ENCODE results near the gene MRPL30. TPM values are rescaled to one million over a fixed set of nuclear protein-coding genes. Genes with fewer than 3 reads are reported as not detected.
"Not testable (repeated sequence)": the region's sequence is repeated elsewhere in the genome, so short reads cannot be mapped to it uniquely, and the experiment has no call there.

Gene MRPL30
- total RNA-seq = 24.6 TPM
- polyA plus RNA-seq (ENCODE audit: insufficient read depth, low read depth, low replicate concordance) = 31.2 TPM
- long read RNA-seq, donor 1, transcript MRPL30-201 (6 exons, 2,605 nt) = major isoform, 10 of 13 reads
- long read RNA-seq, donor 1, partial matches to known transcripts = 0 of 13 reads
- long read RNA-seq, donor 1, other reads (novel, unspliced or antisense) = 0 of 13 reads
- long read RNA-seq, donor 2, transcript MRPL30-201 (6 exons, 2,605 nt) = major isoform, 16 of 18 reads
- long read RNA-seq, donor 2, partial matches to known transcripts = 0 of 18 reads
- long read RNA-seq, donor 2, other reads (novel, unspliced or antisense) = 0 of 18 reads
- long read RNA-seq, donor 3, transcript MRPL30-202 (4 exons, 562 nt) = minor isoform, 5 of 19 reads
- long read RNA-seq, donor 3, transcript MRPL30-201 (6 exons, 2,605 nt) = major isoform, 14 of 19 reads
- long read RNA-seq, donor 3, partial matches to known transcripts = 0 of 19 reads
- long read RNA-seq, donor 3, other reads (novel, unspliced or antisense) = 0 of 19 reads
- long read RNA-seq, donor 4, transcript MRPL30-201 (6 exons, 2,605 nt) = major isoform, 10 of 10 reads
- long read RNA-seq, donor 4, partial matches to known transcripts = 0 of 10 reads
- long read RNA-seq, donor 4, other reads (novel, unspliced or antisense) = 0 of 10 reads
- long read RNA-seq, donor 5 = 0 reads
- long read RNA-seq, donor 6, transcript MRPL30-201 (6 exons, 2,605 nt) = major isoform, 19 of 29 reads
- long read RNA-seq, donor 6, transcript MRPL30-202 (4 exons, 562 nt) = minor isoform, 5 of 29 reads
- long read RNA-seq, donor 6, partial matches to known transcripts = 5 of 29 reads
- long read RNA-seq, donor 6, other reads (novel, unspliced or antisense) = 0 of 29 reads
- long read RNA-seq, donor 7, transcript MRPL30-201 (6 exons, 2,605 nt) = major isoform, 12 of 28 reads
- long read RNA-seq, donor 7, partial matches to known transcripts = 0 of 28 reads
- long read RNA-seq, donor 7, other reads (novel, unspliced or antisense) = 16 of 28 reads
- long read RNA-seq, donor 8, transcript MRPL30-201 (6 exons, 2,605 nt) = major isoform, 7 of 10 reads
- long read RNA-seq, donor 8, partial matches to known transcripts = 0 of 10 reads
- long read RNA-seq, donor 8, other reads (novel, unspliced or antisense) = 0 of 10 reads
- long read RNA-seq, donor 9, transcript MRPL30-201 (6 exons, 2,605 nt) = major isoform, 8 of 11 reads
- long read RNA-seq, donor 9, partial matches to known transcripts = 0 of 11 reads
- long read RNA-seq, donor 9, other reads (novel, unspliced or antisense) = 0 of 11 reads
- long read RNA-seq, donor 10, transcript MRPL30-201 (6 exons, 2,605 nt) = major isoform, 12 of 15 reads
- long read RNA-seq, donor 10, partial matches to known transcripts = 0 of 15 reads
- long read RNA-seq, donor 10, other reads (novel, unspliced or antisense) = 0 of 15 reads

DNA sequence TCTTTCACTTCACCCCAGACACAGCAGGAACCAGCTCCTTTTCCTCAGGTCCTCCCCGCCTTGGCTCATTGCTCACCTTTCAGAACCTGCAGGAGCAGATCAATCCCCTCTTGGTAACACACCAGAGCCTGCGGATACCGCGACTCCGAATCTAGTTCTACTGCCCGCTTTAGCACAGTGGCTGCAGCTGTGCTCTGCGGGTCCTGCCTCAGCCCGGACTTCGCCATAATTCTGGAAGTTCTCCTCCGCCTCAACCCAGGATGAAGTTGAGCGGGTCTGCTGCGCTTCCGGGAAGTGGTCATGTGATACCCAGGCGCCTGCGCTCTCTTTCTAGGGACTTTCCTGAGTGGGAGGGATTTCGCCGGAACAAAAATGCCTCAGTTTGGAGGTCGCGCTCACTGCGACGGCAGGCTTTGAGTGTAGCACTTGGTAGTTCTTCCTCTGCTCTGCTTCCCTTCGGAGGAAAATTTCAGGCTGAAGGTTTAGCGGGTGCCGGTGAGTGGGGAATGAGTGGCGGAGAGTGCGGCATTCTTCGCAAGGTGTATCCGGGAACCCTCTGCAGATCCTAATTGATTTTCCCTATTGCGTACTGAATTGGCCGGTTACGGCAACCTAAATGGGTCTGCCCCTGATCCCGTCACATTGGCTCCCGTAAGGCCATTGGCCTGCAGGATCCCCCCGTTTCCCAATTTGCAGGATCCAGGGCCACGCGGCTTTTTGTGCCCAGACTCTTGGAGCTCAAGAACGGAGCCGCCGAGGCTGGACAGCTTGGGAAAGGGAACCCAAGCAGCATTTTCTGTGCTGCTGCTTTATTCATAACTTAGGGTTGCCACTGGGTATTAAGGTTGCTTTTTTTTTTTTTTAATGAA lies at the start of gene MRPL30, which contains the start of gene MITD1:
MRPL30 (plus strand) TSS at position 430 of the 869 bp plus-strand sequence. CDS start 5,020 bp downstream, outside the sequence.
MITD1 (minus strand) TSS at position 304 of the 869 bp plus-strand sequence; CDS start at position 227, 77 bp downstream.
- DNase-seq (peak; percentile 95 to 99 (median 96)), FAIRE-seq (peak; percentile 39)
- peak within 1 kb of the TSS; percentile 65 to 97 (median 68) for H3K9ac ChIP-seq (ENCODE audit: low read length in 3 of 3)
- H3K4me1 ChIP-seq (ENCODE audit: control insufficient read depth in 2 of 3, insufficient read depth in 2 of 3, low read depth in 1 of 3, low read length in 3 of 3) = peaks cover 0 to 19% (median 5%) of the 10 kb centered on the region in 3 donors
- TF ChIP-seq, protein P1, sequence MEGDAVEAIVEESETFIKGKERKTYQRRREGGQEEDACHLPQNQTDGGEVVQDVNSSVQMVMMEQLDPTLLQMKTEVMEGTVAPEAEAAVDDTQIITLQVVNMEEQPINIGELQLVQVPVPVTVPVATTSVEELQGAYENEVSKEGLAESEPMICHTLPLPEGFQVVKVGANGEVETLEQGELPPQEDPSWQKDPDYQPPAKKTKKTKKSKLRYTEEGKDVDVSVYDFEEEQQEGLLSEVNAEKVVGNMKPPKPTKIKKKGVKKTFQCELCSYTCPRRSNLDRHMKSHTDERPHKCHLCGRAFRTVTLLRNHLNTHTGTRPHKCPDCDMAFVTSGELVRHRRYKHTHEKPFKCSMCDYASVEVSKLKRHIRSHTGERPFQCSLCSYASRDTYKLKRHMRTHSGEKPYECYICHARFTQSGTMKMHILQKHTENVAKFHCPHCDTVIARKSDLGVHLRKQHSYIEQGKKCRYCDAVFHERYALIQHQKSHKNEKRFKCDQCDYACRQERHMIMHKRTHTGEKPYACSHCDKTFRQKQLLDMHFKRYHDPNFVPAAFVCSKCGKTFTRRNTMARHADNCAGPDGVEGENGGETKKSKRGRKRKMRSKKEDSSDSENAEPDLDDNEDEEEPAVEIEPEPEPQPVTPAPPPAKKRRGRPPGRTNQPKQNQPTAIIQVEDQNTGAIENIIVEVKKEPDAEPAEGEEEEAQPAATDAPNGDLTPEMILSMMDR (IDR thresholded peaks at IDR 0.05; ENCODE audit: borderline replicate concordance, extremely low read depth, insufficient read depth) = peak; percentile 3
- intact Hi-C loops (cut with DNase I) = no loop called here
- H3K4me3 ChIP-seq (ENCODE audit: low read length in 3 of 3) = peak within 1 kb of the TSS; percentile 88 to 99 (median 90)
- no peaks in the 10 kb centered on the region for H3K9me3 ChIP-seq (ENCODE audit: control insufficient read depth in 2 of 3, insufficient read depth in 1 of 3, low read length in 3 of 3)
- H3K27ac ChIP-seq (ENCODE audit: low read depth in 2 of 2, low read length in 2 of 2) = peak within 1 kb of the TSS; percentile 35 to 76
- H3K27me3 ChIP-seq (ENCODE audit: control insufficient read depth, insufficient read depth, low read length) = no peaks in the 10 kb centered on the region
- H3K36me3 ChIP-seq (ENCODE audit: control insufficient read depth in 2 of 3, insufficient read depth in 3 of 3, low read length in 3 of 3) = no peaks in the 10 kb centered on the region

- H3K9ac ChIP-seq (ENCODE audit: low read length in 3 of 3); FAIRE-seq; H3K9me3 ChIP-seq (ENCODE audit: control insufficient read depth in 2 of 3, insufficient read depth in 1 of 3, low read length in 3 of 3); H3K36me3 ChIP-seq (ENCODE audit: control insufficient read depth in 2 of 3, insufficient read depth in 3 of 3, low read length in 3 of 3); DNase-seq; H3K4me1 ChIP-seq (ENCODE audit: control insufficient read depth in 2 of 3, insufficient read depth in 2 of 3, low read depth in 1 of 3, low read length in 3 of 3); intact Hi-C loops (cut with DNase I); H3K27me3 ChIP-seq (ENCODE audit: control insufficient read depth, insufficient read depth, low read length); H3K4me3 ChIP-seq (ENCODE audit: low read length in 3 of 3); H3K27ac ChIP-seq (ENCODE audit: low read depth in 2 of 2, low read length in 2 of 2): not testable (repeated sequence)
Measured at GRCh38 chr2:99135044-99135556, 45.9 kb upstream of the MRPL30 start.

DNA sequence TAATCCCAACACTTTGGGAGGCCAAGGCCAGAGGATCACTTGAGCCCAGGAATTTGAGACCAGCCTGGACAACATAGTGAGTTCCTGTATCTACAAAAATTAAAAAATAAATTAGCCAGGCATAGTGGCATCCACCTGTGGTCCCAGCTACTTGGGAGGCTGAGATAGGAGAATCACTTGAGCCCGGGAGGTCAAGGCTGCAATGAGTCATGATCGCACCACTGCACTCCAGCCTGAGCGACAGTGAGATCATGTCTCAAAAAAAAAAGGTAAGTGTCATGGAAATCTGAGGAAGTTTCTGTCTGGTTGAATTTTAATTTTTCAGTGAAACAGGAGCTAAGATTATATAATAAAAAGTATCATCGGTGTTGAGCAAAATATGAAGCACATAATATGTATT lies 42.0 kb upstream of the MRPL30 start:
- TF ChIP-seq, protein P1 (IDR thresholded peaks at IDR 0.05; ENCODE audit: borderline replicate concordance, extremely low read depth, insufficient read depth) = no peak
- Histone ChIP-seq H3K4me1 (ENCODE audit: control insufficient read depth in 2 of 3, insufficient read depth in 2 of 3, low read depth in 1 of 3, low read length in 3 of 3) (peaks cover 0 to 5% (median 0%) of the 10 kb centered on the region in 3 donors), H3K36me3 (ENCODE audit: control insufficient read depth in 2 of 3, insufficient read depth in 3 of 3, low read length in 3 of 3) (no peaks in the 10 kb centered on the region), H3K27me3 (ENCODE audit: control insufficient read depth, insufficient read depth, low read length) (no peaks in the 10 kb centered on the region), H3K4me3 (ENCODE audit: low read length in 3 of 3) (no peak overlapping the region), H3K9me3 (ENCODE audit: control insufficient read depth in 2 of 3, insufficient read depth in 1 of 3, low read length in 3 of 3) (no peaks in the 10 kb centered on the region), H3K27ac (ENCODE audit: low read depth in 2 of 2, low read length in 2 of 2) (no peak overlapping the region), H3K9ac (ENCODE audit: low read length in 3 of 3) (no peak overlapping the region)
- DNase-seq = no peak
- FAIRE-seq = no peak
- intact Hi-C loops (cut with DNase I) = no loop called here
